Medulla oblongata (tissue), 1 donor: ENCODE measurements around the gene LYSMD2.
"Not testable (repeated sequence)": the region's sequence is repeated elsewhere in the genome, so short reads cannot be mapped to it uniquely, and the experiment has no call there.

Experiments
- DNase-seq: peaks from one replicate; pipeline ENCODE4 v3.0.0-alpha.2; 2015; ENCODE audit errors: extremely low spot score

Gene LYSMD2, protein sequence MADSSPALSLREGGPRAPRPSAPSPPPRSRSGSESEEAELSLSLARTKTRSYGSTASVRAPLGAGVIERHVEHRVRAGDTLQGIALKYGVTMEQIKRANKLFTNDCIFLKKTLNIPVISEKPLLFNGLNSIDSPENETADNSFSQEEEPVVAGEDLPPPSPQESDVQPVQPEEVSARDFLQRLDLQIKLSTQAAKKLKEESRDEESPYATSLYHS

DNA sequence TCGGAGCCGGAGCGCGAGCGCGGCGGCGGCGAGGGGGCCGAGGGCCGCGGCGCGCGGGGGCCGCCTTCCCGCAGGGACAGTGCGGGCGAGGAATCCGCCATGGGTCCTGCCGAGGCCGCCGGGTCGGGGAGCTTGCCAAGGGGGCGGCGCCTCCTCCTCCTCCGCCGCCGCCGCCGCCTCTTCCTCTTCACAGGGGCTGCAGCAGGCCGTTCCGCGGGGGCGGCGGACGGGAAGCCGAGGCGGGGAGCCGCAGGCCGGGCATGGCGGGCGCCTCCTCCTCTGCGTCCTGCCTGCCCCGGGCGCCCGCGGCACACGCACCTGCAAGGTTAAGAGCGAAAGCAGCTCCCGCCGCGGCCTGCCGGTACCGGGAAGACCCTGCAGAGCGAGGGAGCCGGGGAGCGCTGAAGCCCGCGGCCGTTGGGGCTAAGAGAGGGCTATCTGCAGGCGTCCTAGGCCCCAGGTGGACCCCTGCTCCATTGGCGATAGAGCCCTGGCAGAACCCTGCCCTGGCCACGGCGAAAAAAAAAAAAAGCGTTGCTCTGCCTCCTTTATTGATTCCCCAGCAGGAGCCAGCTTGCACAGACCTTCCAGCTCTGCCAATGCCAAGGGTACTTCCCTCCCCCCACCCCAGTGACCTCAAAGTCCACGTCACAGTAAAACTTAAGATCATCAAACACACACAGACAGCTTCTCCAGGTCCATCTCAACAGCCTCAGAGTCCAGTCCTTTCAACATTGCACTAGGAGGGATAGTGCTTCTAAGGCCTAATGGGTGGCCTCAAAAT is at the start of gene LYSMD2:
Gene LYSMD2 (minus strand): TSS at position 134 of the 784 bp plus-strand sequence. CDS start 33 bp downstream, at position 101.
- peak; percentile 73 for DNase-seq

DNA sequence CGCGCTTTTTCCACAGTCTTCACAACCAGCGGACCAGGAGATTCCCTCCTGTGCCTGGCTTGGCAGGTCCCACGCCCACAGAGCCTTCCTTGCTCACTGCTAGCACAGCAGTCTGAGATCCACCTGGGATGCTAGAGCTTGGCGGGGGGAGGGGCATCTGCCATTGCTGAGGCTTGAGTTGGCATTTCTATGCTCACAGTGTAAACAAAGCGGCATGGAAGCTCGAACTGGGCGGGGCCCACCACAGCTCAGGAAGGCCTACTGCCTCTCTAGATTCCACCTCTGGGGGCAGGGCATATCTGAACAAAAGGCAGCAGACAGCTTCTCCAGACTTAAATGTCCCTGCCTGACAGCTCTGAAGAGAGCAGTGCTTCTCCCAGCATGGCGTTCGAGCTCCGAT is 49.7 kb upstream of the LYSMD2 start:
- DNase-seq, result not testable (repeated sequence)

DNA sequence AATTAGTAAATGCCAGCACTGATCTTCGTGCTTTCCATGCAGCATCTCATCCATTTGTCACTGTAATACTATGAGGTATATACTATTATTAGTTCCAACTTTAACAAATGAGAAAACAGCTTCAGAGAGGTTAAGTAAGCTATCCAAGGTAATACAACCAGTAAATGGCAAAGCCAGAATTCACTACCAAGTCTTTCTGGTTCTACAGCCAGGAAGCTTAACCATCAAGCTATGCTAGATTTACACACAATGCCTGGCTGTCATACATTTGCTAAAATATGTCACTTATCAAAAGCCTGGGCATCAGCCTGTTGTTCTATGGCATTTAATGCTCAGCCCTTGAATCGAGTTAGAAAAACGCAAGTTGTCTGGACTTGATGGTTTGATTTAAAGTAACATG is 46.5 kb upstream of the LYSMD2 start:
- no peak for DNase-seq

DNA sequence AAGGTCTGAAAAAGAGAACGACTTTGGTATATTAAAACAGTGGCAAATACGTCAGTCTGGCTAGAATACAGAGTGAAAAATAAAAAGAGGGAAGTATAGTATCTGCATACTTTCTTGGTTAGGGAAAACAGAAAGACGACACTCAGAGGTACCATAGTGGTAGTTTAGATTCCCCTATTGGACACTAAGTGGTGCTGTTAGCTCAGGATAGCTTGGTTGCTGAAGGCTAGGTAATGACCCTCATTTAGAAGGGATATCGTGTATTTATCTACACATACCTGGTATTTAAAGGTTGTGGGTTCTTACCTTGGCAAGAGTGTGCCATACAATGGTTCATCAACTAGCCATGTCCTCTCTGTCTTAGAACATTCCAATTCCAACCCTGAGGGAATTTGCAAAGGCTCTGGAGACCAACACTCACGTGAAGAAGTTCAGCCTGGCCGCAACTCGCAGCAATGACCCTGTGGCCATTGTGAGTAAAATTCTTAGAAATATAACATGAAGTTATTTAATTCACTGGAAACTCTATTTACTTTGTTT is 45.0 kb upstream of the LYSMD2 start:
- DNase-seq, result no peak

DNA sequence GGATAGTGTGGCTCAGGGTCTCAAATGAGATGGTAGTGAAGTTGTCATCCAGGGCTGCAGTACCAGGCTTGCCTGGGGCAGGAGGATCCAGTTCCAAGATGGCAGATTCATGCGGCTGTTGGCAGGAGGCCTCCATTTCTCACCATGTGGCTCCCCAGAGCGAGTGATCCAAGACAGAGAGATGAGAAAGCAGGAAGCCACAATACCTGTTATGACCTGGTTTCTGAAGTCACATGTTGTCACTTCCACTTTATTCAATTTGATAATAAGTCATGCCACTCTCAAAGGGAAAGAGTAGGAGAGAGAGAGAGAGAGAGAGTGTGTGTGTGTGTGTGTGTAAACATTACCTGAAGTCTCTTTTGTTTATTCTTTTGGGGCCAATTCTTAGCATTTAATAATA is 44.1 kb upstream of the LYSMD2 start:
- DNase-seq, result no peak

DNA sequence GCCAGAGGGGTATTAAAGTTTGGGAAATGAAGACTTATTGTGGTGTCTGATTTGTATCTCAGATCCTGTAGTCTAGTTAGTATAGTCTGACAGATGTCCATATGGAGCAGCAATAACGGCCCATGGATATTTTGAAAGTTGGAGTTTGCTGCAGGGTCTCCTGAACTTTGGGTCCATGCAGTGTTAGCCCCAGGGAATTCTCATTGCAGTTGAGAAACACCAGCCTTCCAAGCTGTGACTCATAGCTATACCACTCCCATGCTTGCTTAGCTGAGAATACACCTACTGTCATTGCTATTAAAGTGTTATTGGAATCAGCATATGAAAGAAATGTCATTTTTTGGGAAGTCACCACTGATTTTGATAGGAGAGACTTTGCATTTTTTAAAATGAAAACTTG is 43.2 kb upstream of the LYSMD2 start:
- no peak for DNase-seq

DNA sequence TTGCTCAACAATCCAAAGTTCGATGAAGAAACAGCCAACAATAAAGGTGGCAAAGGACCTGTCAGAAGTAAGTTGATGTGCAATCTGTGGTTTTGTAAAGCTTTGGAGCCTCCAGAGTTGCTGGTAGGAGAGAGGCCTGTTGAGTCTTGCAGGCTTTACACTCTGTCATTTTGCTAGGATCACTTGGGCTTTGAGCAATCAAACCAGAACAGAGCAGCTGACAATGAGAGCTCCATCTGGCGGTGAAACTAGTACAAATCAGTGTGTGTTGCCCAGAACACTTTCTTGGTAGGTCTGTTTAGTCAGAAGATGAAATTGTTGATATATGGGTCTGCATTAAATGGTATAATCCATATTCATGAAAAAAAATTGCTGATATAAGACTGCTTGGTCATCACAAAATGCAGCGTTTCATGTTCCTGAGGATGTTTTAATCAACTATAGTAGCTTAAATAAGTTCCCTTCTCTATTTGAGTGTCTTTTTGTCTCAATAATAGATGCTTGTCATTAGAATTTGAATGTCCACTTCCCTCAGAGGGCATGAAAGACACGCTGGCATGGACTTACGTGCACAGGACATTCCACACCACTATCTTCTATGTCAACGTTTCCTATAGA is 39.6 kb upstream of the LYSMD2 start:
- DNase-seq, result peak; percentile 95

DNA sequence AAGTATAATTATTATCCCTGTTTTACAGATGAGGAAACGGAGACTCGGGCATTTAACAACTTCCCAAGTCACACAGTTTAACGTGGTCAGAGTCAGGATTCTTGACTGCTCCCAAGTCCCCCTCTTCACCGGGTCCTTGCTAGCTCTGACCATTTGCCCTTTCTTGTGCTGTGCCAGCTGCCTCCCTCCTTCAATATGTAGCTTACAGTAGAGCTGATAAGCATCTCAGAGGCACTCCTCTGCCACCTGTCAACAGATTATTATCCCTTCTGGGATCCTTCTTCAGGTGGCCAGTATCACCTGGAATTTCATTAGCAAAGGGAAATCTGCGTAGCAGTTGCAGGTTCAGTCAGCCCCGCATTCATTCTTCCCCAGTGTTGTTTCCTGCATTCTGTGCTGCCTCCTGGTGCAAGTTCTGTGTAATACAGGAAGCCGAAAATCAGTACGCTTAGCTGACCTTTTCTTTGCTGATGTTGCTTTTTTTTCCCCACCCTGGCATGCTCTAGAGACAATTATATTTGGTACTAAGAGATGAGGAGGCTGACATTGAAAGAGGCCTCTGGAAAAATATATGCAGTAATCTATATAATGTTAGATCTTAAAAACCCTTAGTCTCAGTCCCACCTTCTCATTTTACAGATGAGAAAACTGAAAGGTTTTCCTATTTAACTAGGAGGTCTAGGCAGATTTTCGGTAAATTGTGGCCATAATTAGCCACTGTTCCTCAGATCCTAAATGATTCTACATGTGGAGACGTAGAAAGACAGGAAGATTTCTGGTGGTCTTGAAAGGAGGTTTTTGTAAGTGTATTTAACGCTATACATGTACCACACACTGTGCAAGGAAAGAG is 38.7 kb upstream of the LYSMD2 start:
- peak; percentile 81 for DNase-seq

DNA sequence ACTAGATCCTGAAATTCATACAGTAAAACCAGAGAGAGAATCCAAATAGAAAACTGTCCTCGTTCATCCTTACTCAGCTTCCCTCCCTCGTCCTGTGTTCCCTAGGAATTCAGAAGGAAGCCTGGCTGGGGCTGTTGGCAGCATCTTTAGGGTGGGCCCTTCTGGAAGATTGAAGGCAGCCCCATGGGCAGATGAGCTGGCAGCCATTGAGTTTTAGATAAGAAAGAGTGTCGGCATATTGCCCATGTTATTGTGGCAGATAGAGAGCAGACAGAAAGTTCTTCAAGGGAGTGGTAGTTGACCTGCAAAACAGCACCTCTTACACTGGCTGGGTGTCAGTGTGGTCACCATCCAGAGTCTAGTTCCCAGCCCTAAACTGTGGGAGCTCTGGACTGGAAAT is 37.5 kb upstream of the LYSMD2 start:
- no peak for DNase-seq

DNA sequence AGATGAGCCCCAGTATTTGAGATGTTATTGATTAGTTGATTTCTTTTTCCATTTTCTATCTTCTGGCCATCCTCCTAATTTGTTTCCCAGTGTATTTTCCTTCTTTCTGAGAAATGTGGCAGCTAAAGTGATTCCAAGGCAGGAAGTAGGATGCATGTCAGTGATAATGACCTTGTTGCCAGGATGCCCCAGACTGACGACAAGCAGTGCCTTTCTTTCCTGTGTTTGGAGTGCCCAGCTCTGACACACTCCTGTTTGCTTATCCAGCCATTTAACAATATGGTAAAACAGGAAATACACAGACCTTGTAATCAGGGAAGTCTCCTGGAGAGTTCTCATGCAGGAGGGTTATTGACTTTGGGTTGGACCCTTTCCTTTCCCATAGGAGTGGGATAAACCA is 34.3 kb upstream of the LYSMD2 start:
- no peak for DNase-seq

DNA sequence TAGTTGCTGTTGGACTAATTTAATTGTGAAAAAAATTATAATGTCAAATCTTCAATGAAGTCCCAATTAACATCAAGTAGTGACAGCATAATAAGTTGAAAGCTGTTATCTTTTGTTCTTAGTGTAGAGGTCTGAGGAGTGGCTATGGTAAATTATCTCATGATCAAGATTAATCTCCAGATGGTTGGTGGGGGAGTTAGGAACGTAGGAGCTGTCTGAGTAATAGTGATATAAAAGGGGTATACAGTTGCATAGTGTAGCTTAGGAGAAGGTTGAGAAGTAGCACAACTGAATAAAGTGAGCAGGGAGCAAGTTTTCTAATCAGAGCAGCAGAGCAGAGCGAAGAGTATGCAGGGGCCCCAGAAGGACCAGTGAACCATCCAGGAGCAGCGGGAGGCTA is 33.4 kb upstream of the LYSMD2 start:
- DNase-seq, result no peak

DNA sequence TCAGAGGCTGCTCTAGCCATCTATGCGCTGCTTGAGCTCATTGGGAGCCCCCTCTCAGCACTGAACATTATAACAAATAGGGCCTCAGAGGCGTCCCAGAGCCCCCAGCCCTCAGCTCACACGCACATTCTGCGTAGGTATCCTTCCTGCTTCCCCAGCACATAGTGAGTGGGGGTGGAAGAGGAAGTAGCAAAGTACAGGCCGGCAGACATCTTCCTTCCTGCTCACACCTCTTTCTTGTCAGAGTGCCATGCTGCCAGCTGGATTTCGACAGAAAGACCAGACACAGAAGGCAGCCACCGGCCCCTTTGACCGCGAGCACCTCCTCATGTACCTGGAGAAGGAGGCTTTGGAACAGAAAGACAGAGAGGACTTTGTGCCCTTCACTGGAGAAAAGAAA is 30.6 kb upstream of the LYSMD2 start:
- no peak for DNase-seq

DNA sequence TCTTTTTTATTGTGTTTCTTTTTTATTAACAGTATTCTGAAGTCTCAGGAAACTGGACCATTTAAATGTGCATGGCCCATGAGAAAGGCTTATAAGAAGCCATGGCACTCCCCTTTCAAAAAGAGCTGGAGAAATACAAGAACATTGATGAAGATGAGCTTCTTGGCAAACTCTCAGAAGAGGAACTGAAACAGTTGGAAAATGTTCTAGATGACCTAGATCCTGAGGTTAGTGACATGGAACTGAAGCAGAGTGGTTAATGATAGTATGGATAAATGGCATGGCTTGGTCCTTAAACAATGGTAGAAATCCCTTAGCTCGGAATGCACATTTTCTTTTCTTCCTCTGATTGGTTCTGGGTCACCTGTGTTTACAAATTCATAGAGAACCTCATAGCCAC is 28.9 kb upstream of the LYSMD2 start:
- DNase-seq, result no peak

DNA sequence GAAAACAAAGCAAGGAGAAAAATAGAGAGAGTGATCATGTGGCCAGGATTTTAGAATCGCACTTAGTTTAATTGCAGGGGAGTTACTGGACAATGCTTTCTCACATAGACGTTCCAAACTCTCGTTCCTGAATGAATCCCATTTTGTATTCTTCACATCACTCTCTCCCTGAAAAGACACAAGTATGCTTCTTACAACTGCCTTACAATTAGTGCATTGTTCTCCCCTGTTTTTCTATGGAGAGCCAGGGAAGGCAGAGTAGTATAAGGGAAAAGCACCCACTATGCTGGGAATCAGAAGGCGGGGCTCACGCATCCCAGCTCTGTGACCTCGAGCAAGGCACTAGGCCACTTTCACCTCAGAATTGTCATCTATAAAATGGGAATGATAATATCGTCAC is 28.3 kb upstream of the LYSMD2 start:
- peak; percentile 98 for DNase-seq

DNA sequence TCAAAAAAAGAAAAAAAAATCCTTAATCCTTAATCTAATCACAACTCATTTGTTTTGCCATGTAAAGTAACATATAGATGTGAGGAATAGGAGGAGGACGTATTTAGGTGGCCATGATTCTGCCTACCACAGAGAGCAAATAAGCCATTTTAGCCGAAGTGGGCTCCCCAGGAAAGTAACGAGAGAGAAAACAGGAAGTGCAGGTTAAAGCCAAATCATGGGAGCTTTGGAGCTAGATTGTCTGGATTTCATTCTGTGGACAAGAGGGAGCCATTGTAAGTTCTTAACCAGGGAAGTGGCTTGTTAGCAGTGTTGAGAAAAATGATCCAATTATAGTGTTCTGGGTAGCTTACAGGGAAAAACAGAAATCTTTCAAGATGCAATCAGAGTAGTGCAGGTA is 23.4 kb upstream of the LYSMD2 start:
- DNase-seq, result no peak

DNA sequence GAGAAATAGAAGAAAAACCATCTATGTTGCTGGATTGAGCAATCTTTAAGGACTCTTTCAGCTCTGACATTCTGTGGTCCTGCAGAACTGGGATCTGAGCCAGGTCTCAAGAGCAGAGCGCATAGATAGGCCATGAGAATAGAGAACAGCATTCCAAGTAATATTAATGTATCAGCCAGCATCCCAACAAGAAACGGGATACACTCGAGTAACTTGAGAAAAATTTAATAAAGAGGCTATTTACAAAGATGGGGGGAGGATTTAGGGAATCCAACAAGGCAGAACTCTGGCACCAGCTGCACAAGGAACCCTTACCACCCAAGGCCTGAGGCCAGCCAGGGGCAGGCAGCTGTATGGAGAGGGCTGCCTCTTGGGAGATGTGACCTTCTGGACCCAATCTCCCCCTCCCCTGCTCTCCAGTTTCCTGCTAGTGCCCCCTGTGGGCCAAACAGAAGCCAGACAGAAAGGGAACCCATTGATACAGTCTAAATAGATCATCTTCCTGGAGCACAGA is 22.2 kb upstream of the LYSMD2 start:
- DNase-seq, result peak; percentile 58

DNA sequence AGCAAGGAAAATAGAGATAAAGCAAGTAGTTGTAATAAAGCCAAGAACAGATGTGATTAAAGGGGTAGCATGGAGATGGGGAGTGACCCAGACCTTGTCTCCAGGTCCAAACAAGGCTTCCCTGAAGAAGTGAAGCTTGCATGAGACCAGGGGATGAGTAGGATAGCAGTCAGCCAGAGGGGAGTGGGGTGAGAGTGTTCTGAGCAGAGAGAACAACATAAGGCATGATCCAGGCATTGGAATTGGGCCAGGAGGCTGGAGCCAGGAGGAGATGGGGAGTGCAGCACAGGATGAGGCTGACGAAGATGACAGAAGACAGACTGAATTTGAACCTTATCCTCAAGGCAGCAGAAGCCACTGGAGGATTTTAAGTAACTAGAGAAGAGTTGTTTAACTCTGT is 21.2 kb upstream of the LYSMD2 start:
- peak; percentile 78 for DNase-seq

DNA sequence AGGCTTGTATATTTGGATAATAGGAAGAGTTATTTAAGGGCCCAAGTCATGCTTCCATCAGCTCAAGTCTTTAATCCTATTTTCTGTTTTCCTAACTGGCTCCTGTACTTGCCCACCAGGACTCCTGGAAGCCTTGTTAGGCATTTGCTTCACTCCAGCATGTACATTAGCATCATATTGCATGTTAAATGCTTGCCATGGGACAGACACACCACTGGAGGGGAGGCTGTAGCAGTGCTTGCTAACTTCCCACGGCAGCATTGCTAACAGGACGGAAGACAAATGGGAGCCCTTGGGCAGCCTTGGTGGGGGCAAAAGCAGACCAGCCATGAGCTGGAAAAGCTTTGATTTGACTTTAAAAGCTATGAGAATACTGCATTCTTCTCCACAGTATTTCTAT is 20.0 kb upstream of the LYSMD2 start:
- no peak for DNase-seq

DNA sequence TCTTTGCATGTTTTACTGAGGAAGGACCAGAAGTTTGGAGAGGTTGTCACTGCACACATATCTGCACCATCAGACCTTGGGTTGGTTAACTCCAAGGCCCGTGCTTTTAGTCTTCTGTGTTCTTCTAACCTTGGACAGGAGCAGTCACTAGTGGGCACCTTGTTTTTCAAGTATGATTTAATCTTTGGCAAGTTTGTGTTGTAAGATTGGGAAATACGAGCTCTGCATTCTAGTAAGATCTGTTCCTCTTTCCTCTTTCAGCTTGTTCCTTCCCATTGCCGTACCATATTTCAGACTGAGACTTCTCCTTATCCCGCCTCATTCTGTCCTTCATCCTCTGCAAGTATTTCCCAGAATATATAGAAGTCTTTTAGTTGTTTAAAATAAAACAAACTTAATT is 19.0 kb upstream of the LYSMD2 start:
- DNase-seq, result peak; percentile 50

DNA sequence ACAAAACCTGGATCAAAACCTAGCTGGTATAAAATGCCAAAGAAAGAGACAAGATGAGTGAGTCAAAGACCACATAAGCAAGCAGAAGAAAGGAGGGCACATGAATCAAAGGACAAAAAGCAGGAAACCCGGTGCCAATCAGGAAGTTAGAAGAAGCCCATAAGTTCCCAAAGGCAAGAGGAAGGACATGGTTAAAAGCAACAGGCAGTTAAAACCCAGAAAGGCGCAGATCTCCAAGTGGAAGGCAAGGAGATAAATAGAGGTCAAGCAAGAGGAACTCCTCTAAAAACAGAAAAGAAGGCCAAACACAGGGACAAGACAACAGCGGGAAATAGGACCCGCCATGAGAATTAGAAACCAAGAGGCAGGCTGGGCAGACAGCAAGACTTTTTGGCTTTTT is 18.3 kb upstream of the LYSMD2 start:
- no peak for DNase-seq

DNA sequence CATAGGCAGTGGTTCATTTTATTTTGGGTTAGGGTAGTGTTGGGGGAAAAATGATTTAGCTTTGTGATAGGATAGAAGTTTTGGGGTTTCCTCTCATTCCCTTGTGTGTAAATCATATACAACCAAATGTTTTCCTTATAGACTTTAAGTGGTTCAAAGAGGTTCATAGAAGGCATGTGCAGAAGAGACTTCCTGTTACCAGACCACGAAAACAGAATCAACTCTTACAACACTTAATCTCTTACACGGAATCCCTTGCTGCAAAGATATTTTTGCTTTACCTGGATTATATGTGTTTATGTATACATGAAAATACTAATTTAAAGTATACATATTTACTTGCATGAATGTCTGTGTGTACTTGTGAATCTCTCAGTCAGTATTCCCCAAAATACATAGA is 16.8 kb upstream of the LYSMD2 start:
- DNase-seq, result no peak

DNA sequence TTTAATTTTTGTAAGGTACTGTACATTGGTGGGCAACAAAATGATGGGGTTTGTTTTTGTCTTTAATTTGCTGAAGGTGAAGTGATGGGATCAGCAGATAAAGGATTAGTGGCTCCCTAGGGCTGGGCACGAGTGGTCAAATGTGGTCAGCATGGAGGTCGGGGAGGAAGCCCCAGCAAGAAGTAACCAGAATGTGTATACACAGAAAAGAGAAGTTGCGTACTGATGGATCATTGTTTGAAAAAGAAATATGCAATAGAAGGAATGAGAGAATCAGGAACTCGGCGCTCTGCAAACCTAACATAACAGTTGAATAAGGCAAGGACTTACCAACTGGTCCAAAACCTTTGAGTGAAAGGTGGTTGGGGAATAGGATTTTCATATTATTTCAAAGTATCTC is 15.4 kb upstream of the LYSMD2 start:
- no peak for DNase-seq
